NCI-H748 (cell line): ENCODE measurements around the gene ARHGEF1.
A peak's percentile ranks its signal among the peaks of the same experiment; 100 is the strongest.

ENCODE experiments used
- DNase-seq: peaks from one replicate; lab custom pipeline; 2025; ENCODE audit not compliant: unreplicated experiment; lab: John Stamatoyannopoulos, UW

ARHGEF1 gene

DNA sequence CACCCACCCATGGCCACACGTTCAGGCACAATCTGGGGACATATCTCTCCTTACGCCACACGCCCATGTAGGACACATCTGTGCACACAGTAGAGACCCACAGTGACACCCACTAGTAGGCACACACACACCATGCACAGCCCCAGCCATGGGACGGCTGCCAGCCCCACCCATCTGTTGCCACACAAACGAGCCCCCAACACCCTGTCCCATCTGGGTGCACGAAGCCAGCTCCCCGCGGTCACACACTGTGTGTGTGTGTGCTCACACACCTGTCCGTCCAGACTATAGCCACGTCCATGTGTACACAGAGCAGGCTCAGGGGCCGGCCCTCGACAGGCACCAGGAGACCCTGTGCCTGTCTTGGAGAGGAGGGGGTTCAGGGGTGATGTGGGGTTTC lies 34.7 kb downstream of the ARHGEF1 start:
- DNase-seq, result no peak

DNA sequence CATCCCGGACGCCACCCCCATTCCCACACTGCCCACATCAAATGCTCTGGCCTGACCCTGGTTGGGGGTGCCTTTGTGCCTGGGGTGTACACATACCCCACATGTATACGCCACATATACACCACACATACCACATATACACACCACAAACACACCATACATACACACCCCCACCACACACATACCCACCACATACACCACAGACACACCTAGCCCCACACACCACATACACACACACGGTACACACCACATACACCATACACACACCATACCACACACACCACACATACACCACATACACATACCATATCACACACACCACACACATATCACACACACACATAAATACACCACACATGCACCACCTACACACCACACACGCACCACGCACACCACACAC lies 35.1 kb downstream of the ARHGEF1 start:
- no peak for DNase-seq

DNA sequence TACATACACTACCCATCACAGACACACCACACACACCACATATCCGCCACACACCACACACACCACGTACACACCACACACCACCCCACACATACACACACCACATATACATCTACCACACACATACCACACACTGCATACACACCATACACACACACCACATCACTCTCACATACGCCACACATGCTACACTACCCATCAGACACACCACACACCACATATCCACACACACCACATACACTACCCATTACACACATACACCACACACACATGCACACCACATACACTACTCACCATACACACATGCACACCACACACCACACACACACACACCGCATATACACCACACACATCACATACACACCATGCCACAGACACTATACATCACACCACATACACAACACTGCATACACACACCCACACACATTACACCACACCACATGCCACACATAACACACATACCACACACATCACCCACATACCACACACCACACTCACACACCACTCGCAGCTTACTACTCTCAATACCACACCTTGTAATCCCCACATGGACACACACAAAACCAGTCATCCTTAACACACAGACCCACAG lies 35.8 kb downstream of the ARHGEF1 start:
- no peak for DNase-seq

DNA sequence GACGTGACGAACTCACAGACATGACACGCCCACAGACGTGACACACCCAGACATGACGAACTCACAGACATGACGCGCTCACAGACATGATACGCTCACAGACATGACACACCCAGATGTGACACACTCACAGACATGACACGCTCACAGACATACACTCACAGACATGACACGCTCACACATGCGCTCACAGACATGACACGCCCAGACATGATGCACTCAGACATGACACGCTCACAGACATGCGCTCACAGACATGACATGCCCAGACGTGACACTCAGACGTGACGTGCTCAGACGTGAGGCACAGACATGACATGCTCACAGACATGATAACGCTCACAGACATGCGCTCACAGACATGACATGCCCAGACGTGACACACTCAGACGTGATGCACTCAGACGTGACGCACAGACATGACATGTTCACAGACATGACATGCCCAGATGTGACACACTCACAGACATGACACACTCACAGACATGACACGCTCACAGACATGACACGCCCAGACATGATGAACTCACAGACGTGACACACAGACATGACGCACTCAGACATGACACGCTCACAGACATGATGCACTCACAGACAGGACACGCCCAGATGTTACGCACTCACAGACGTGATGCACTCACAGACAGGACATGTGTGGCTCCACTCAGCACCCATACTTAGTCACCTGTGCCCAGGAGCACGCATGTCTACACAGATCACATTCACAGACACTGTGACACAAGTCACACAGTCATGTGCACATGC lies 37.1 kb downstream of the ARHGEF1 start:
- DNase-seq, result no peak

DNA sequence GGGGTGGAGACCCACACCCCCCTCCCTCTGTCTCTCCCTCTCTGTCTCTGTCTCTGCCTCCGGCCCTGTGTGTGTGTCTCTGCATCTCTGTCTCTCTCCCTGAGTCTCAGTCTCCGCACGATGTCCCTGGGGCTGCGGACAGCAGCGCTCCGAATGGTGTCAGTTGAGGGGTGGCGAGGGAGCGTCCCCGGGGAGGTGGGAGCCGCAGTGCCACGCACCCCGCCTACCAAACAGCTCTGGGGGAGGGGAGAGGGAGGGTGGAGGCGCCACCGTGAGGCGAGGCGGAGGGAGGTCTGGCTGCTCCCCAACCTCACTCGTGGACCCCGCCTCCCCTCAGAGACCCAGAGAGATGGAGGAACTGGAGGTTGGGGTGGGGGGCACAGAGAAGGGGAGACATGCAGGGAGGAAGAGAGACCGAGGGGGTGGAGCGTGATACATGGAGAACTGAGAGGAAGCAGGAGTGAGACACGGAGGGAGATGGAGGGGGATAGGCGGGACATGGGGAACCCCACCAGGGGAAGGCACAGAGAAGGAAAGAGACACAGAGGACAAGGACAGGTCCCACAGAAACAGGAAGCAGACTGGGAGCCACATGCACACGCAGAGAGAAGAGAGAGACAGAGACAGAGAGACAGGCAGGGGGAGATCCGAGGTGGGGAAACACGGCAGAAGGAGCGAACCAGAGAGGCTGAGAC lies 38.0 kb downstream of the ARHGEF1 start:
- DNase-seq, result no peak

DNA sequence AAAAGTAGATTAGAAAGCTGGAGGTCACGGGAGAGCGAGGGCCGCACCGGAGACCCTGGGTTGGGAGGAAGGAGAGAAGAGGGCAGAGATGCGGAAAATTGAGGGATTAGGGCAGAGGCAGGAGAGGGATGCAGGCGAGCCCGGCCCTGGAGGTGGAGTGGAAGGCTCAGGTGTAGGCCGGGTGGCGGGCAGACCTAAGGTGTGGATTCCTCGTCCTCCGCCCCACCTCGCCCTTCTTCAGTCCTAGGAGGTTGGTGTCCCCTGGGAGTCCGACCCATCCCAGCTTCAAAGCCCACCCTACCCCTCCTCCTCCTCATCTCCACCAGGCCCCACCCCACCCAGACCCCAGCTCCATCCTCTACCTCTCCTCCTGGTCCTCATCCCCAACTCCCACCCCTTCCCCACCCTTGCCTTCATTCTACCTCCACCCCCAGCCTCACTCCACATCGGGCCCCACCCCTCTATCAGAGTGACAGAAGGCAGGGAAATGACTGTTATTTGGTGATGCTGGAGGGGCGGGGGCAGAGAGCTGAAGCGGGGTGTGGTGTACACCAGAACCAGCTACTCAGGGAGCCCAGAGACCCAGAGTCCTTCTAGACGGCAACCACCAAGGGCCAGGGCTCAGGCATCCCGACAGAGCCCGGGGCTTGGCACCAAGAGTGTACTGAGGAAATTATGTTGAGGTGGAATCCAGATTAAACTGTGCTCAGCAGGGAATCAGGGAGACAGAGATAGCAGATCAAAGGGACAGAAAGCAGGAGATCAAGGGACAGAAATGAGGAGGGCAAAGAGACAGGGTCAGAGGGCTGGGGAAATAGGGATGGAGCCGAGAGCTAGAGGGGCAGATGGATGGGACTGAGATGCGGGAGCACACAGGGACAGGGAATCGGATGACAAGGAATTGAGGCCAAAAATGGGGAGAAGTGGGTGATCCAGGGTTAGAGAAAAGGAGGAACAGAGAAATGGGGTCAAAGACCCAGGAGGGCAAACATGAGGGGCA lies 38.9 kb downstream of the ARHGEF1 start:
- no peak for DNase-seq

DNA sequence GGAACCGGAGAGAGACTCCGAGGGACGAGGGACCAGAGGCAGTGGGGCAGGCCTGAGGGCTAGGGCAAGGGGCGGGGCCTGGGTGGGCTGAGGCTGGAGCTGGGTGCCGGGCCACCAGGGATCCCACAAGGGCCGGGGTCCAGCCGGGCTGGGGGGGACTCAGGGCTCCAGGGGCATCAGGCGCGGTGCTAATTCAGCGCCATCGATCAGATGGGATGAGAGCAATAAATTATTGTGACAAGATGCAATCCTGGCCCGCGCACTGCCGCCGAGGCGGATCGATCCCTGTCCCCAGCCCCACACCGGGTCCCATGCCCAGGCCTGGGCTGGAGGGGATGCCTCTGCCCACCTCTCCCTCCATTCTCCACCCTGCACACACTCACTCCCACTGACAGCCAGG lies 39.6 kb downstream of the ARHGEF1 start:
- no peak for DNase-seq

DNA sequence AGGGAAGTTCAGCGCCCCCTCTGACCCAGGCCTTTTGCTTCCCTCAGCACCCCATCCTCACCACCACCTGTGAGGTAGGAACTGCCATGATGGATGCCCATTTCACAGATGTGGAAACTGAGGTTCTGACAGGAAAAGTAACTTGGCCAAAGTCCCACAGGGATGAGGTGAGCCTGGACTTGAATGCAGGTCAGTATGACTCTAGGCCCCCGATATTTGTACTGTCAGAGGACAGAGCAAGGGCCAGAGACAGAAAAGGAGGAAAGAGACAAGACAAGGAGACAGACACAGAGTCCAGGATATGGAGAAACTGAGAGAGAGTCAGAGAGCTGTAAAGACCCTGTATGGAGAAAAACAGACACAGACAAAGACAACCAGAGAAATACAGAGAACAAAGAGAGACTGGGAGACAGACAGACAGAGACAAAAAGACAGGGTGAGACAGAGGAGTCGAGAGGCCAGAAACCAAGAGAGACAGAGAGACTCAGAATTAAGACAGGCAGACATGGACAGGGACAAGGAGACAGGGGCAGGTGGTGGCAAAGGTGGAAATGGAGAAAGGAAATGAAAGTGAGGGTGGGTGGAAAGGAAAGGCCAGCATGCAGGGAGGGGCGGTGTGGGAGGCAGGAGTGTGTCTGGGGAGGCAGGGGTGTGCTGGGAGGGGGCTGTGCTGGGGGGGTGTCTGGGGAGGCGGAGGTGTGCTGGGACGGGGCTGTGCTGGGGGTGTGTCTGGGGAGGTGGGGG lies 40.2 kb downstream of the ARHGEF1 start:
- no peak for DNase-seq

DNA sequence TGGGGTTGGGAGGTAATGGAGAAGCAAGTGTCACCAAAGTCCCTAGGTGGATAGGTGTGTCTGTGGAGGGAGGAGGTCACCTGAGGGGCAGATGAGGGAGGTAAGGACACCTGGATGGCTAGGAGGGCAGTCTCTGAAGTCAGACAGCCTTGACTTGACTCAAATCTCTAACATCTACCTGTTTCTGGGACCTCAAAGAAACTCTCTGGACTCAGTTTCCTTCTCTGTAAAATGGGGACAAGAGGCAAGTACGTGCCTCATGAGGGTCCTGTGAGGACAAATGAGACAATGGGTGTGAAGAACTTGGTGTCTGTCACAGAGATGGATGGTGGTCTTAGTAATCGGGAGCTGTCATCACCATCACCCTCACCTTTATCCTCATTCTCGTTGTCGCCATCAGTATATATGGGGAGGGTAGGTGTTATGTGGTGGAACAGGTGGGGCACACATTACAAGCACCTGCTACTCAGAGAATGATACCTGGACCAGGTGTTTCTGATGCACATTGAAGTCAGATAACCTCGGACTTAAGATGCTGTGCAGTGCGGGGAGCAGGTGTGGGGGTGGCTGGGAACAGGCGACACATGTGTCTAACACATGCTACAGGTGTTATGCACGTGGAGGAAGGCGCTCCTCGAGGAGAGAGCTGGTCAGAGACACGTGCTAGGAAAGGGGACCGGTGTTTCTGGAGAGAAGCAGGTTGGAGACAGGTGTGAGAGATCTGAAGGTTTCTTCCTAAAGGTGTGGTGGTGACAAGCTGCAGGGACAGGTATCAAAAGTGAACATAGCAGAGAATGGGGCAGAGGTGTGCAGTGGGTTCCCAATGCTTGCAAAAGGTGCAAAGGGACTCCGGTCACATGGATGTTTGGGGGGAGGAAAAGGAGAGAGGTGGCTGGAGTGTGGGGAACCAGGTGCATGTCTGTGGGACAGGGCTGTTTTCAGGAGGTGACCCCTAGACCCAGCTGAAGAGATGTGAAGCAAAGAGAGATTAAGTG lies 41.5 kb downstream of the ARHGEF1 start:
- DNase-seq, result peak; percentile 63

DNA sequence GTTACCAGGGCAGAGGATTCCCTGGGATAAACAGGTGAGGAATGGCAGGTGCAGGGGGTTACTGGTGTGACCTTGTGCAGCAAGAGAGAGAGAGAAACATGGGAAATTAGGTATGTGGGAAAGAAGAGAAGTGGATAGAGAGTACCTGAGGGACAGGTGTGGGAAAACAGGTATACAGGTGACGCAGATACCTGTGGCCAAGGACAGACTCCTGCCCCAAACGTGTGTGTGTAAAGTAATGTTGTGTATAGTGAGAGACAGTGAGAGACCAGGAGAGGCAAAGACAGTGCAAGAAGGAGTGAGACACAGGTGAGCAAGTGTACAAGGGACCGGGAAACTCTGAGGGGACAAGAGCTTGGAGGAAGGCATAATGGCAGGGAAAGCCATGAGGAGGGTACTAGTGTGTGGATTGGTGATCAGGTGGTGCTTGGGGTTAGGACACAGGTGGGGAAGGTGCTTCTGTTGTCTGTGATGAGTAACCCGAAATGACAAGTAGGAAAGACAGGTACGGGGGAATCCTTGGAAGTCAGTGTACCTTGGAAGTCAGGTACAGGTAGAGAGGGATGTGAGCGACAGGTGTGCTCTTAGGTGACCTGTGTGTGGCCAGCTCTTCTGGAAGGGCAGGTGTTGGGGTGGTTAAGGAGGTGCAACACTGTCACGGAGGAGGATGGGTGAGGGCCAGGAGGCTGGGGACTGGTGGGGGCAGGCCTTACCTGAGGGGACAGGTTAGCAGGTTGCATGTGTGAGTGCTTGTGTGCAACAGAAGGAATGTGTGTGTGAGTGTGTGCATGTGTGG lies 42.4 kb downstream of the ARHGEF1 start:
- peak; percentile 35 for DNase-seq

DNA sequence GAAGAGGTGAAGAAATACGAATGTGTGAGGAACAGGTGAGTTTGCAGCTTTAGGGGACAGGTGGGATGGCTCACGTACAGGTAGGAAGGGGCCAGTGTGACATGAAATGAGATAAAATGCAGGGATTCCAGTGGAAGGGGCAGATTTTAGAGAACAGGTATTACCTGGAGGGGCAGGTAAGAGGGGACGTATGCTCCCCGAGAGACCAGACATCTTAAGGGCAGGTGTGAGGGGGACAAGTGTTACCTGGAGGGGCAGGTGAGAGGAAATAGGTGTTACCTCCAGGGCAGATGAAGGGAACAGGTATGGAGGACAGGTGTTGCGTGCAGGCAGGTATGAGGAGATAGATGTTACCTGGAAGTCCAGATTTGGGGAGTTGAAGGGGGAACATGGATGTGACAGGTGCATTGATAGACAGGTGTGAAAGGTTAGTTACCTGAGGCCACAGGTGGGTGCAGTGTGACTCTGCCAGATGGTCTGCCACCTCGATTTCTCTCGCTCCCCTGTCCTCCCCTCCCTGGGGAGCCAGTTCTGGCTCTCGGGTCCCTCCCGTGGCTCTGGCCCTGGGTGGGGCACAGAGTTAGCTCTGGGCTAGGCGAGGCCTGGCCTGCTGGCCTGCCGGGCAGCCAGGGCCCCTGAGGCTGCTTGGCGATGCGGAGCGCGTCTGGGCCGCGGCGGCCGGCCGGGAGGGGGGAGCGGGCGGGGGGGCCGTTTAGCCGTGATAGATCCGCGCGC lies 43.2 kb downstream of the ARHGEF1 start:
- DNase-seq, result peak; percentile 25

DNA sequence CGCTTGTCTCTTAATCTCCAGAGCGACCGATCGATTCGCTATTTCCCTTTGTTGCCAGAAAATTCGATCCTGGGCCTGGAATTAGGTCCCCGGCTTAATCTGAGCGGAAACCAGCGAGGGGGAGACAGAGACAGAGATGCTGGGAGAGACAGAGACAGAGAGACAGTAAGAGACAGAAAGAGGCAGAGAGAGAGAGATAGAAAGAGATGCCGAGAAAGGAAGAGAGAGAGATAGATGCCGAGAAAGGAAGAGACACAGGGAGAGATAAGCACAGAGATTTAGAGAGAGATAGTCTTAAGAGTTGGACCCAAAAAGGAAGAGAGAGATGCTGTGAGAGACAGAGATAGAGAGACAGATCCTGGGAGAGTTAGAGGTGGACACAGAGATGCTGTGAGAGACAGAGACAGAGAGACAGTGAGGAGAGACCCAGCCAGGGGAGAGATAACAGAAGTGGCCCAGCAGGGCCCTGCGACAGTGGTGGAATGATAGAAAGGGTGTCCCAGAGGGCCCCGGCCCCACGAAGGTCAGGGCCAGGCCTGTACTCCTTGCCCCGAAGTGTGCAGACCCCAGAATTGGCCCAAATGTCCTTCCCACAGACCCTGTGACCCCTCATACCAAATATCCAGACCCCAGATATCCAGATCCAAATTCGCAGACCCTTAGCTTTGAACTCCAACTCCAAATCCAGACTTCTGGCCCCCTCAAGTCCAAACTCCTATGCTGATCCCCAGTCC lies 43.9 kb downstream of the ARHGEF1 start:
- DNase-seq, result no peak

DNA sequence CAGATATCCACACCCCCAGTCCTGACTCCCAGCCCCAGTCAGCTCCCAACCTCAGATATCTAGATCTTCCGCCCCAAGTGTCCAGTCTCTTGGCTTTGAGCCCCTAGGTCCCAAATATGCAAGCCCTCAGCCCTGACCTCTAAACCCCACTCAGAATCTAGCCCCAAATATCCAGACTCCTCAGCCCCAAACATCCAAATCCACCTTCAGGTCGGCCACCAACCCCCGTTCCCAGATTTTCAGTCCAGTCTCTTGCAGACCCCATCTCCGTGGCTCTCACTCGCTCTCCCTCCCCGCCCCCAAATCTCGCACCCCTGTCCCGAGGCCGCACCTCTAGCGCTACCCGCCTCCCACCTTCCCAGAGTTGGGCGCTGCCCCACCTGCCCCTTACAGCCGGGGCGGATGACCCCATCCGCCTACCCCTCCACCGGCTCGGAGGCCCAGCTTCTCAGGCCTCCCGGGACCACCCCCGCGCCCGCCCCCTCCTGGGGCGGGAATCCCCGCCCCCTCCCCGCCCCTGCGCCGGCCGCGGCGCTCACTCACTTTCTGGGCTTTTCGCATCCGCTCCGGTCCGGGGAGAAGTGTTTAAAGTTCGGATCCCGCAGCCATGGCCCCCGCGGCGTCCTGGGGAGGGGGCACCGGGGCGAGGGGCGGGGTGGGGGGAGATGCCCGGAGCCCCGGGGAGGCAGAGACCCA lies 44.7 kb downstream of the ARHGEF1 start:
- DNase-seq, result no peak

DNA sequence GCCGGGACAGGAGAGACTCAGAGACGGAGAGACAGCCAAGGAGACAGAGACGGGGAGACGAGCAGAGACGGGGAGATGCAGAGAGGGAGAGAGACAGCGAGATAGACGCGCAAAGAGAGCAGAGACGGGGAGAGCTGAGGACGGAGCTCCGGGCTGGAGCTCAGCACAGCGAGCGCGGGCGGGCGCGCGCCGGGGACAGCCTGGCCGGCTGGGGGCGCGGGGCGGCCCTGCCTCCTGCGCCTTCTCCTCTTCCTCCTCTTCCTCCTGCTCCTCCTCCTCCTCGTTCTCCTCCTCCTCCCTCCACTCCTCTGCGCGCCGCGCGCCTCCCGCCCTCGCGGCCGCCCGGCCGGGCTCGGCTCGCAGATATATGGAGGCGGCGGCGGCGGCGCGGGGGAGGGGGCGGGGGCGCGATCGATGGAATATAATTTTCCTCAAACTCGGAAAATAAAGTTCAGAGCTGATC lies 45.3 kb downstream of the ARHGEF1 start, which contains the start of gene ERFL:
Gene ERFL, minus strand, starts transcription at position 229 of the 463 bp plus-strand sequence. CDS start 15,530 bp downstream, outside the sequence.
- DNase-seq, result peak; percentile 51

DNA sequence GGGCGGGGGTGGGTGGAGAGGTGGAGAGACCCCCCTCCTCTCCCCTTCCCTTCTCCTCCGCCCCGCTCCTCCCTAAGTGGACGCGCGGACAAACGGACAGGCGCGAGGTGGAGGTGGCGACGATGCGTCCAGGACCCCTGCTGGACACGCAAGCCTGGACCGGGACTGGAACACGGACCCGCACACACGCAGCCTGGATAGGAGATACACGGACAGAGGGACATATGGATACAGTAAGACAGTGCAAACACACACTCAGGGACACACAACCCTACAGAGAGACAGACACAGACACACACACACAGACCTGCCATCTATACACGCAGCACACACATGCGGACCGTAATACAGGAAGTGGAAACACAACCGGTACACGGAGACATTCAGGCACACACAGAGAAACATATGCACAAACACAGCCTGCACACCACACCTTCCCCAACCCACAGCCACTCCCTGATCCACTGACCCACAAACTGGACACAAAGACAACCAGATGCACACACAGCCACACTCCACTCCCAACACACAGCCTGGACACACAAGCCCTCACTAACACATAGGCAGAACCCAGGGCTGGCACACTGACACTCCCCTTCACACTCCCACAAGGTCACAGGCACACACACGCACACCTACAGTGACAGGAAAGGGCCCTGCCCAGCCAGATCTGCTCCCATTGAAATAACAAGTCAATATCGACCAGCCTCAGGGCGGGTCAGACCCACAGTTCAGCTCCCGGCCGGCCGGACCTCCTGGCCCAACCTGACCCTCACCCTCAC lies 46.0 kb downstream of the ARHGEF1 start:
- DNase-seq, result peak; percentile 61
